Measurements from ENCODE around the gene DBN1.

The DBN1 gene

DNA sequence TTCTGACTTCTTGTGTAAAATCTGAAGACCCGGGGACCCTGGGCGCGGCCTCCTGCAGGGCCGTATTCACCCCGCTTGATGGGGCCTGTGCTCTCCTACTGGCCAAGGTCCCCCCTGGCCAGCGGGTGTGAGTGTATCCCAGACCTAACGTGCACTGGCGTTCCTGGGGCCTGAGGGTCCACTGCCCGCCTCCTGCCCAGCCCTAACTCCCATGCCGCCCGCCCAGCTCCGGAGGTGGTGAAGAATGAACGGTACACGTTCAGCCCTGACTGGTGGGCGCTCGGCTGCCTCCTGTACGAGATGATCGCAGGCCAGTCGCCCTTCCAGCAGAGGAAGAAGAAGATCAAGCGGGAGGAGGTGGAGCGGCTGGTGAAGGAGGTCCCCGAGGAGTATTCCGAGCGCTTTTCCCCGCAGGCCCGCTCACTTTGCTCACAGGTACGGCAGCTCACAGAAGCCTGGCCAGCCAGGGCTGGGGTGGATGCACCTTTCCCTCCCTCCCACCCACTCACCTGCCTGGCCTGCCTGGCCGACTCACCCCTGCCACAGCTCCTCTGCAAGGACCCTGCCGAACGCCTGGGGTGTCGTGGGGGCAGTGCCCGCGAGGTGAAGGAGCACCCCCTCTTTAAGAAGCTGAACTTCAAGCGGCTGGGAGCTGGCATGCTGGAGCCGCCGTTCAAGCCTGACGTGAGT lies 37.4 kb downstream of the DBN1 start:
- Mint-ChIP-seq H3K36me3 (ENCODE audit: low read depth) (peaks cover 43% of the 10 kb centered on the region), H3K27me3 (ENCODE audit: low read depth) (no peaks in the 10 kb centered on the region), H3K4me3 (no peak overlapping the region), H3K27ac (no peak overlapping the region), H3K9me3 (no peaks in the 10 kb centered on the region), H3K4me1 (no peaks in the 10 kb centered on the region)
- no peak for TF ChIP-seq CTCF (IDR thresholded peaks at IDR 0.05; ENCODE audit: unreplicated experiment in 3 of 3)

DNA sequence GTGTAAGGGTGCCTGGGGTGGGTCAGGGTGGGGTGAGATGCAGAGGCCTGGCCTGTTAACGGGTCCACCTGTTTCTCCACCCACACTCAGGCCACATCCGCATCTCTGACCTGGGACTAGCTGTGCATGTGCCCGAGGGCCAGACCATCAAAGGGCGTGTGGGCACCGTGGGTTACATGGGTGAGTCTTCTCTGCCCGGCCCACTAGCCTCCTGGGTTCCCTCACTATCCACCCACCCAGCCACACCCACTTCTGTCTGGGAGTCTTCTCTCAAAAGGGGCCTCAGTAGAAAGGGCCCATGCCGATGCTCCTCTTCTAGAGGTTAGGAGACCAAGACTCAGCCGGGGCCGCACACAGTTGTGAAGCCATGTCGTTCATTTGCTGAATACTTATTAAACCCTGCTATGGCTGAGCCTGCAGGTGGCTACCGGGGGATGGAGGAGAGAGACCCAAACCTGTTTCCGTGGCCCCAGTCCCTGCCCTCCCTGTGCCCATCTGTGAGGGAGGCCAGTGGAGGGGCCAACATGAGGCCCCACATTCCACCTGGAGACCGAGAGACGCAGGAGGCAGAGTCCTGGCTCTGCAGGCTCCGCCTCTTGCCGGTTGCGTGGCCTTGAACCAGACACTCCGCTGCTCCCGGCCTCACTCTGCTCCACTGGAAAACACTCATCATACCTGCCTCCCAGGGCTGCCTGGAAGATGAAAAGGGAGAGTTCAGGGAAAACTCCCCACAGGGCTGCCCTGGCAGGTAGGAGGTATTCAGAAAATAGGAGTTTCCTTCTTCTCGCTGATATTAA lies 38.3 kb downstream of the DBN1 start:
- Mint-ChIP-seq H3K4me3 (no peak overlapping the region), H3K4me1 (no peaks in the 10 kb centered on the region), H3K9me3 (no peaks in the 10 kb centered on the region), H3K27me3 (ENCODE audit: low read depth) (no peaks in the 10 kb centered on the region), H3K36me3 (ENCODE audit: low read depth) (peaks cover 47% of the 10 kb centered on the region), H3K27ac (no peak overlapping the region)
- TF ChIP-seq CTCF (IDR thresholded peaks at IDR 0.05; ENCODE audit: unreplicated experiment in 3 of 3): no peak

DNA sequence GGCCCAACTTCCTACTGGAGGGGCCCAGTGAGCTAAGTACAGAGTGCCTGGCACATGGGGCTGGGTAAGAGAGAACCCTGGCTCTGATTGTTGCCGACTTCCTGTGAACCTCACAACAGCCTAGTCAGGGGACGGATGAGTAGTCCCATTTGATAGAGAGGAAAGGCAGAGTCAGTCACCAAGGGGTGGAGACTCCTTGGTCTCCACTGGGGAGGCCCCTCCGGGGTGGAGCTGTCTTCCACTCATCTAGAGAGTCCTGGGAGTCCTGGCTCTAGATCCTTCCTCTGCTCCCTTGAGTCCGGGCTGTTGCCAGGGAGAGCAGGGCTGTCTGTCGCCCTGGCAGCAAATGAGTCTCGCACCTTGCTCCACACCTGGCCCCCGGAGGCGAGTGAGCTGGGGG lies 39.0 kb downstream of the DBN1 start:
- Mint-ChIP-seq H3K36me3 (ENCODE audit: low read depth) (peaks cover 40% of the 10 kb centered on the region), H3K4me3 (no peak overlapping the region), H3K27me3 (ENCODE audit: low read depth) (no peaks in the 10 kb centered on the region), H3K27ac (no peak overlapping the region), H3K9me3 (no peaks in the 10 kb centered on the region), H3K4me1 (peaks cover under 1% of the 10 kb centered on the region)
- no peak for TF ChIP-seq CTCF (IDR thresholded peaks at IDR 0.05; ENCODE audit: unreplicated experiment in 3 of 3)

DNA sequence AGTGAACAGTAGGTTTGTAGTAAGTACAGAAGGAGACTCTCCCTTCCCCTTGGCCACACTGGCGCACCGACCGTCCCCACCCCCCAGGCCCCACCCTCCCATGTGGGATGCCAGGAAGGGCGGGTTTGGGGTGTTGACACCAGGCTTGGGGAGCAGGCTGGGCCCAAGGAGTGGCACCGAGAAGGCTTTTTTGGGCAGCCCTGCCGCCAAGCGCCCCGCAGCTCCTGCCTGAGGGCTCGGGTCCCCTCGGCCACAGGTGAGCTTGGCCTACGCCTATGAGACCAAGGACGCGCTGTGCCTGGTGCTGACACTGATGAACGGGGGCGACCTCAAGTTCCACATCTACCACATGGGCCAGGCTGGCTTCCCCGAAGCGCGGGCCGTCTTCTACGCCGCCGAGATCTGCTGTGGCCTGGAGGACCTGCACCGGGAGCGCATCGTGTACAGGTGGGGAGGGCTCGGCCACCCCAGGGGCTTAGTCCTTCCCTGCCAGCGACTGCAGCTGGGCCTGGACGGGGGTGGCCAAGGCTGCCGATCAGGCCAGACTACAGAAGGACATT lies 39.7 kb downstream of the DBN1 start:
- Mint-ChIP-seq H3K9me3 (no peaks in the 10 kb centered on the region), H3K4me3 (no peak overlapping the region), H3K27me3 (ENCODE audit: low read depth) (no peaks in the 10 kb centered on the region), H3K27ac (no peak overlapping the region), H3K4me1 (peaks cover 7% of the 10 kb centered on the region), H3K36me3 (ENCODE audit: low read depth) (peaks cover 35% of the 10 kb centered on the region)
- no peak for TF ChIP-seq CTCF (IDR thresholded peaks at IDR 0.05; ENCODE audit: unreplicated experiment in 3 of 3)

- Mint-ChIP-seq H3K4me3 (no peak overlapping the region), H3K27me3 (ENCODE audit: low read depth) (no peaks in the 10 kb centered on the region), H3K36me3 (ENCODE audit: low read depth) (peaks cover 30% of the 10 kb centered on the region), H3K27ac (no peak overlapping the region), H3K4me1 (peaks cover 8% of the 10 kb centered on the region), H3K9me3 (no peaks in the 10 kb centered on the region)
- TF ChIP-seq CTCF (IDR thresholded peaks at IDR 0.05; ENCODE audit: unreplicated experiment in 3 of 3): no peak
These were observed 40.4 kb downstream of the DBN1 start for GRCh38 chr5:177432839-177433657.
